T-helper 17 cell (primary cell): ENCODE results near the gene SUV39H2. TPM values are rescaled to one million over a fixed set of nuclear protein-coding genes. Genes with fewer than 3 reads are reported as not detected.
A peak's percentile ranks its signal among the peaks of the same experiment; 100 is the strongest.

Experiments used
- ATAC-seq: fragments of 150-1000 bp; cut with Tn5 transposase; 2 replicates; pipeline ENCODE4 v1.10.0; 2021; ENCODE audit warnings: mild to moderate bottlenecking, moderate library complexity
- DNase-seq, 3 donors: peaks; one replicate each; pipeline versions ENCODE4 v3.0.0 to v3.0.0-alpha.2; 2020 to 2021
- H3K9me3 ChIP-seq: one replicate; pipeline ENCODE4 v1.7.0; 2013; ENCODE audit warnings: low read length, mild to moderate bottlenecking; ENCODE audit not compliant: control insufficient read depth, poor library complexity, severe bottlenecking
- H3K27ac Mint-ChIP-seq: one replicate; pipeline ENCODE4 v1.8.0; 2022; ENCODE audit warnings: mild to moderate bottlenecking, moderate library complexity, mixed read lengths
- H3K27me3 Mint-ChIP-seq: one replicate; pipeline ENCODE4 v1.8.0; 2022; ENCODE audit warnings: mixed read lengths
- H3K36me3 Mint-ChIP-seq: one replicate; pipeline ENCODE4 v1.8.0; 2022; ENCODE audit warnings: low read depth, mixed read lengths
- H3K4me1 Mint-ChIP-seq: one replicate; pipeline ENCODE4 v1.8.0; 2022; ENCODE audit warnings: mild to moderate bottlenecking, mixed read lengths
- H3K4me3 Mint-ChIP-seq: one replicate; pipeline ENCODE4 v1.8.0; 2022; ENCODE audit warnings: mild to moderate bottlenecking, moderate library complexity, mixed read lengths
- total RNA-seq, 4 donors: library from RNA in 2 of 4; stranded (reverse) in 2 of 4; gene quantifications; one replicate each; pipeline ENCODE4 v1.2.3 and lab custom pipeline; 2022 to 2026

The SUV39H2 gene, protein sequence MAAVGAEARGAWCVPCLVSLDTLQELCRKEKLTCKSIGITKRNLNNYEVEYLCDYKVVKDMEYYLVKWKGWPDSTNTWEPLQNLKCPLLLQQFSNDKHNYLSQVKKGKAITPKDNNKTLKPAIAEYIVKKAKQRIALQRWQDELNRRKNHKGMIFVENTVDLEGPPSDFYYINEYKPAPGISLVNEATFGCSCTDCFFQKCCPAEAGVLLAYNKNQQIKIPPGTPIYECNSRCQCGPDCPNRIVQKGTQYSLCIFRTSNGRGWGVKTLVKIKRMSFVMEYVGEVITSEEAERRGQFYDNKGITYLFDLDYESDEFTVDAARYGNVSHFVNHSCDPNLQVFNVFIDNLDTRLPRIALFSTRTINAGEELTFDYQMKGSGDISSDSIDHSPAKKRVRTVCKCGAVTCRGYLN
- total RNA-seq (1 to 10 TPM; 3.3 to 3.7 TPM), total RNA-seq (lab: John Stamatoyannopoulos, UW) (4.7 to 7.4 reads per million in 2 donors)

DNA sequence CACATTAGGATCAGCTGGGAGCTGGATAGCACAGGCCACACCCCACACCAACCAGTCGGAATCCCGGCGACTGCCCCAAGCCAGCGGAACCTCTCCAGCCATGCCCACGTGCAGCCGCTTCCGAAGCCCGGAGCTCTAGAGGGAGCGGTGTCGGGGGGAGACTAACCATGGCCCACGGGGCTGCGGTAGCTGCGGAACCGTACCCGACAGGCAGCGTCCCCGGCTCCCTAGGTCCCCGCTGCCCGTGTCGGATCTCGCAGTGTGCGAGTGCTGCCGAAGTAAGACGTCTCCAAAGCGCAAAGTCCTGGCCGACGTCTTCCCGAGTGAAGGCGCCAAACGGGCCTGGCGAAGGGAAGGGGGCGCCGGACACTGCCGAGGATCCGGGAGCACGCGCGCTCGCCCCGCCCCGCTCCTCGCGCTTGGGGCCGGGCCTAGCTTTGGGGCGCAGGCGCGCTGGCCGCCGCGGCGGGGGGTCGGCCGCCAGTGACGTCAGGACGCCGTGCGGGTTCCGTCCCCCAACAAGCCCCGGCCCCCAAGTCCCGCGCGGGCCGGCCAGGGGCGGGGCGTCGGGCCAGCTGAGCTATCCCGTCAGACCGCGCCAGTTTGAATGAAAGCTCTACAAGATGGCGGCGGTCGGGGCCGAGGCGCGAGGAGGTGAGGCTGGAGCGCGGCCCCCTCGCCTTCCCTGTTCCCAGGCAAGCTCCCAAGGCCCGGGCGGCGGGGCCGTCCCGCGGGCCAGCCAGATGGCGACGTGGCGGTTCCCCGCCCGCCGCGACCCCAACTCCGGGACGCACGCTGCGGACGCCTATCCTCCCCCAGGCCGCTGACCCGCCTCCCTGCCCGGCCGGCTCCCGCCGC, at the start of gene SUV39H2:
Gene SUV39H2, plus strand, starts transcription at position 601 of the 858 bp plus-strand sequence. Its CDS starts 23 bp downstream, at position 624.
- DNase-seq (peak; percentile 79 to 92 (median 89)), ATAC-seq (peak; percentile 90)
- Mint-ChIP-seq H3K36me3 (no peaks in the 10 kb centered on the region), H3K27me3 (no peaks in the 10 kb centered on the region), H3K27ac (peak within 1 kb of the TSS; percentile 89), H3K4me3 (peak within 1 kb of the TSS; percentile 91), H3K4me1 (peaks cover 25% of the 10 kb centered on the region)
- no peaks in the 10 kb centered on the region for H3K9me3 ChIP-seq

- Mint-ChIP-seq H3K4me3 (no peak overlapping the region), H3K36me3 (peaks cover 20% of the 10 kb centered on the region), H3K27ac (no peak overlapping the region), H3K27me3 (no peaks in the 10 kb centered on the region), H3K4me1 (peaks cover 14% of the 10 kb centered on the region)
- ATAC-seq (no peak), DNase-seq (no peak)
- H3K9me3 ChIP-seq = no peaks in the 10 kb centered on the region
These were observed 45.6 kb upstream of the SUV39H2 start for GRCh38 chr10:14833106-14833505.

- Mint-ChIP-seq H3K27ac (no peak overlapping the region), H3K4me1 (peaks cover 21% of the 10 kb centered on the region), H3K36me3 (peaks cover 26% of the 10 kb centered on the region), H3K27me3 (no peaks in the 10 kb centered on the region), H3K4me3 (no peak overlapping the region)
- DNase-seq = no peak
- no peak for ATAC-seq
- no peaks in the 10 kb centered on the region for H3K9me3 ChIP-seq
These were observed 42.5 kb upstream of the SUV39H2 start for GRCh38 chr10:14836208-14836607.

DNA sequence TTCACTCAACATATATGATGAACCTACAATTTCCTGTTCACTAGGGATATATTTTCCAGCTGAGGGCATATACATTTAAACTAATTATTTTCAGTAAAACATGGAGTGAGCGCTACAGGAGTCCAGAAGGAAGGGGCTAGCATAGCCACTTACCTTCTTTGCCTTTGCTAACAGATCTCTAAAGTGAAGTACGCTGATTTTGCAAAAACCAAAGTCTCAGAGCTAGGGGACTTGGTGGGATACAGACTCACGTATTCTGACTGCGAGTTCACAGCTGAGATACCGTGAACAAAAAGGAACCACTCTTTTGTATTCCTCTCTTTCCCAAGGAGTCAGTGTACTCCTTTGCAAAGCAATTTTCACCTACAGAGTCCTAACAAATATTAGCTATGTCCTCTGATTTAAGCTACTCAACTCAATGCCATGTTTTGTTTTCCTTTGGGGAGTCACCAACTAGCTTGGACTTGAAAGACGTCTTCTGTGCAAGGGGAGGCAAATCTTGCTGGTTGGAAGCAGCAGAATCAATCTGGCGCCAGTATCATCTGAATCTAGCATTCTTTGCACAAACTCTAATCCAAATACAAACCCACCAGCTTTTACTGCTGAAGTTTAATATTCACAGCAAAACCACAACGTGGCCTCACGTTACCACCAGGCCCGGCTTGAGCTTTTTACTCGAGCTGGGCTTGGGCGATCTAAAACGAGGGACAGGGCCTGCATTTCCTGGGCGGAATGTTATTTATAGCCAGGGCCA, 41.5 kb upstream of the SUV39H2 start:
- Mint-ChIP-seq H3K4me3 (peak overlapping the region; percentile 95), H3K36me3 (peaks cover 21% of the 10 kb centered on the region), H3K4me1 (peaks cover 19% of the 10 kb centered on the region), H3K27me3 (no peaks in the 10 kb centered on the region), H3K27ac (peak overlapping the region; percentile 94)
- DNase-seq = no peak
- no peaks in the 10 kb centered on the region for H3K9me3 ChIP-seq
- no peak for ATAC-seq

- DNase-seq = peak; percentile 98 to 99 (median 99)
- Mint-ChIP-seq H3K4me3 (peak within 1 kb of the TSS; percentile 95), H3K36me3 (peaks cover 18% of the 10 kb centered on the region), H3K27me3 (no peaks in the 10 kb centered on the region), H3K27ac (peak within 1 kb of the TSS; percentile 94), H3K4me1 (peaks cover 19% of the 10 kb centered on the region)
- peak; percentile 96 for ATAC-seq
- no peaks in the 10 kb centered on the region for H3K9me3 ChIP-seq
These were observed 40.7 kb upstream of the SUV39H2 start, which contains the start of the genes CDNF, HSPA14 and MSANTD7 for GRCh38 chr10:14837757-14838581. Gene CDNF (minus strand): TSS chr10:14838037. CDS start chr10:14837946, 91 bp downstream. Gene HSPA14 (plus strand): TSS chr10:14838306. CDS start chr10:14838403, 97 bp downstream. Gene MSANTD7 (plus strand): TSS chr10:14838306. CDS start chr10:14842285, 3,979 bp downstream.

GRCh38 chr10:14838582-14839304, 39.9 kb upstream of the SUV39H2 start:
- Mint-ChIP-seq H3K4me3 (peak overlapping the region; percentile 95), H3K27me3 (no peaks in the 10 kb centered on the region), H3K4me1 (peaks cover 19% of the 10 kb centered on the region), H3K36me3 (peaks cover 15% of the 10 kb centered on the region), H3K27ac (peak overlapping the region; percentile 94)
- no peaks in the 10 kb centered on the region for H3K9me3 ChIP-seq
- ATAC-seq (no peak), DNase-seq (peak; percentile 15 to 17 (median 17))

DNA sequence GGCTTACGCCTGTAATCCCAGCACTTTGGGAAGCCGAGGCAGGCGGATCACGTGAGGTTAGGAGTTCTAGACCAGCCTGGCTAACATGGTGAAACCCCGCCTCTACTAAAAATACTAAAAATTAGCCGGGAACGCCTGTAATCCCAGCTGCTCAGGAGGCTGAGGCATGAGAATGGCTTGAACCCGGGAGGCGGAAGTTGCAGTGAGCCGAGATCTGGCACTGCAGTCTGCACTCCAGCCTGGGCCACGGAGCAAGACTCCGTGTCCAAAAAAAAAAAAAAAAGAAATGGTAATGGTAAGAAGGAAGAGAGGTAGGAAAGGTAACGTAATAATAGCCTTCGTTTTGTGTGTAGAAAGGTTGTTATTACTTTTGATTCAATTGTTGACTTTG, 39.4 kb upstream of the SUV39H2 start:
- DNase-seq (no peak), ATAC-seq (no peak)
- H3K9me3 ChIP-seq = no peaks in the 10 kb centered on the region
- Mint-ChIP-seq H3K36me3 (peaks cover 15% of the 10 kb centered on the region), H3K4me1 (peaks cover 19% of the 10 kb centered on the region), H3K4me3 (peak overlapping the region; percentile 95), H3K27ac (peak overlapping the region; percentile 94), H3K27me3 (no peaks in the 10 kb centered on the region)

- DNase-seq = no peak
- Mint-ChIP-seq H3K36me3 (peaks cover 11% of the 10 kb centered on the region), H3K27ac (peak overlapping the region; percentile 94), H3K4me1 (peaks cover 15% of the 10 kb centered on the region), H3K27me3 (no peaks in the 10 kb centered on the region), H3K4me3 (peak overlapping the region; percentile 95)
- no peak for ATAC-seq
- H3K9me3 ChIP-seq = no peaks in the 10 kb centered on the region
These were observed 38.5 kb upstream of the SUV39H2 start for GRCh38 chr10:14840178-14840577.

GRCh38 chr10:14843327-14843988, 35.2 kb upstream of the SUV39H2 start:
- peaks cover 7% of the 10 kb centered on the region for H3K36me3 Mint-ChIP-seq

DNA sequence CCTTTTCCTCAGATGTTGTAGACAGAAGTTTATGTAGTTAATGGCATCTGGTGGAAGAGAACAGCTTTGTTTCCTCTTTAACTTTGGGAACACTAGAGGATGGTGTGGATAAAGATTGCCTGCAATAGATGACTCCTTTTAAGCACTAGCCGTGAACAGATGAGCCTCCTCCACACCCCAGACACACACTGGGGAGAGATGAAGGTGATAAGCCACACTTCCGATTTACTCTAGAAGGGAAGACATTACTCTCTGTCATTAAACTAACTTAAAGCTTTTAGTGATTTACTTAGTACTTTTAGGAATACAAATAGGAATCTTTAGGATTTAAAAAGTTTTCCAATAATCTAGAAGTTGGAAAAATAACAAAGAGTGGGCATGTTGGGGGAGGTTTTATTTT, 33.7 kb upstream of the SUV39H2 start:
- Mint-ChIP-seq H3K36me3 (peaks cover 5% of the 10 kb centered on the region), H3K4me1 (peaks cover 13% of the 10 kb centered on the region), H3K27ac (no peak overlapping the region), H3K4me3 (no peak overlapping the region), H3K27me3 (no peaks in the 10 kb centered on the region)
- ATAC-seq (no peak), DNase-seq (no peak)
- no peaks in the 10 kb centered on the region for H3K9me3 ChIP-seq

More at GRCh38 chr10:14843327-14843988, 35.2 kb upstream of the SUV39H2 start:
- peak overlapping the region; percentile 5 for H3K4me3 Mint-ChIP-seq
- DNase-seq (no peak), ATAC-seq (no peak)
- no peaks in the 10 kb centered on the region for H3K9me3 ChIP-seq
- H3K27ac Mint-ChIP-seq = no peak overlapping the region
- H3K4me1 Mint-ChIP-seq = peaks cover 17% of the 10 kb centered on the region
- no peaks in the 10 kb centered on the region for H3K27me3 Mint-ChIP-seq

DNA sequence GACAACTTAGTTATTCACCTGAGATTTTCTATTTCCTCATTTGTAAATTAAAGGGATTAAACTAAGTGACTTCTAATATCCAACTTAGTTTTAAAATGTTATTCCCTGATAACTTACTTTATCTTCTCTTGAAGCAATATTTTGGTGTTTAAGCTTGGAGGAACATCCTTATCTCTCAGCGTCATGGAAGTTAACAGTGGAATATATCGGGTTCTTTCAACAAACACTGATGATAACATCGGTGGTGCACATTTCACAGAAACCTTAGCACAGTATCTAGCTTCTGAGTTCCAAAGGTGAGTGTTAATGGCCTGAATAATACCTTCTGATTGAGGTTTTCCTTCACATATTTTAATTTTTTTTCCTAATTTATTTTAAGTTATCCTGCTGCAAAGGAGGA, 26.4 kb upstream of the SUV39H2 start:
- DNase-seq (no peak), ATAC-seq (no peak)
- no peaks in the 10 kb centered on the region for H3K9me3 ChIP-seq
- Mint-ChIP-seq H3K36me3 (no peaks in the 10 kb centered on the region), H3K4me1 (no peaks in the 10 kb centered on the region), H3K27me3 (no peaks in the 10 kb centered on the region), H3K4me3 (no peak overlapping the region), H3K27ac (no peak overlapping the region)
